ENCODE data around the gene FLNC.

Gene FLNC

DNA sequence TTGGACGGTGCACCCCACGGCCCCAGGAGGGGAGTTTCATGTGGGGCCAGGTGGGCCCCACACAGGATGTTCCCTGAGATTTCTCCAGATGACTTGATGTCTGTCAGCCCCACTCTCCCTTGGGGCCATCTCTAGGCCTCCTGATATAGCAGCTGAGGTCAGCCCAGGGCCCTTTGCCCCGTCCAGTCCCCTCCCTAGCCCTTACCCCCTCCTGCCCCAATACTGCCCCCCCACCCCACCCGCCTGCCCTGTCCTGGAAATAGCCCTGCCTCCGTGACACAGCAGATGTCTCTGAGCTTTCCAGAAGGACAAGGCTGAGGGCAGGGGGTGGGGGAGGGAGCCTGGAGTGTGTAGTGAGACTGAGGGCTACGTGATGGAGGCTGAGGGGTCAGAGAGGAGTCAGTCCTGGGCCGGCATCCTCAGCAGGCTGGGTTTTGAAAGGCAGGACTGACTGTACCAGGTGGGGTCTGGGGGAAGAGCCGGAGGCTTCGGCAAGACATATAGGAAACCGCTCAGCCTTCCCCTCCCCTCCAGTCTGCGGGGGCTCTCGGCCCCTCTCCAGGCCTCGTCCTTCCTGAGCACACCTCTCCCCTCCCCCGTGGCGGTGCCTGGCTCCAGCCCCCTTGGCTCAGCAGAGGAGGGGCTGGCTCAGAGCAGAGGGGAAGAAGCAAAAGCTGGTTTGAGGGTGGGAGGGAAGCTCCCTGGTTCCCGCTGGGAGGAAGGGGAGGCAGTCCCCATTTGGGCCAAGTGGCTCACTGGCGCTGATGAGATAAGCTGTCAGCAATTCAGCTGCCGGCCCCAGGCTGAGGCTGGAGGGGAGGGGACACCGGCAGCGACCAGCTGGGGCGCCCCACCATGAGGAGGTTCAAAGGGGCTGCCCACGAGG is 2.0 kb downstream of the FLNC start:
- DNase-seq (ENCODE audit: low read depth in 2 of 2, low spot score in 1 of 2) = no peak

DNA sequence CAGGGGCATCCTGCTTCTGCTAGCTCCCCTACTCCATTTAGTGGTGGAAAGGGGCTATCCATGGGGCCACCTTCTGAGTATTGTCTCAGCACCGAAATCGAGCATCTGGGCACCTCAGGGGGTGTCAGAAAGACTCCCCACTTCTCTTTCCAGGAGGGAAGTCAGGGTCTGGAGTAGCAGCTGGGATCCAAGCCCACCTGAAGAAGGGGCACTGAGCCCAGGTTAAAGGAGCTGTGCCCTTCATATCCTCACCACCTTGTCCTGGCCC is 2.6 kb downstream of the FLNC start:
- DNase-seq (ENCODE audit: low read depth in 2 of 2, low spot score in 1 of 2) = no peak

DNA sequence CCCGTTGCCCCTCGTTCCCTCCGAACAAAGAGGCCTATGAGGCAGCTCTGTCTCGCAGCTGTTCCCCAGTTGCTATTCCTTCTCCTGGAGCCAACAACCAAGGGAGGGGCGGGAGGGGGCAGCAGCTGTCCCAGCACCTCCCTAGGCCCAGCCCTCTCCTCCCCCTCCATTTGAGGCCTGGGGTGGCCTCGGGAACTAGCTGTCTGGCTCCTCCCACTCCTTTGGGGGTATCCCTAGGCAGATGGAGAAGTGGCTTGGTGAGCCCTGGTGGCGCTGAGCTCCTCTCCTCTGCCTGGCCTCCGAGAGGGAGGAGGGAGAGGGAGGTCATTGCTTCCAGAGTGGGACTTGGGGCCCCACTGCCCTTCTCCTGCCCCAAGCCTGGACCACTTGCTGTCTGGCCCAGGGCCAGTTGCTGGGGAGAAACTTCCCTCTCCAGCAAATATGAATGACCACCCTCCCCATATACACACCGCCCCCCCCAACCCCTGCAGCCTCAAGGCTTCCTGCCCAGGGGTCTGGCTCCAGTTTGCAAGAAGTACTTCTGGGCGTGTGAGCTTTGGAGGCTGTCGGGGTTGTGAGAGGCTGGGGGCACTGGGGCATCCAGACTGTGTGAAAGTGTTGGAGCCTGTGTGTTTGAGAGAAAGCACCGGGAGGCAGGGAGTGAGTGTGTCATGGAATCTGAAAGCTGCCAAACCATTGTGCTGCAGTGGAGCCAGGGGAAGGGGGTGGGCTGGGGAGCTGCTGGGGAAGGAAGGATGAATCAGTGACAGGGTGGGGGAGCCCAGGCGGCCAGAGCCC is 3.1 kb downstream of the FLNC start:
- no peak for DNase-seq (ENCODE audit: low read depth in 2 of 2, low spot score in 1 of 2)

- DNase-seq (ENCODE audit: low read depth in 2 of 2, low spot score in 1 of 2) = no peak
Measured at GRCh38 chr7:128833946-128834325, 3.7 kb downstream of the FLNC start.

GRCh38 chr7:128835231-128835751 is 5.1 kb downstream of the FLNC start:
- no peak for DNase-seq (ENCODE audit: low read depth in 2 of 2, low spot score in 1 of 2)

DNA sequence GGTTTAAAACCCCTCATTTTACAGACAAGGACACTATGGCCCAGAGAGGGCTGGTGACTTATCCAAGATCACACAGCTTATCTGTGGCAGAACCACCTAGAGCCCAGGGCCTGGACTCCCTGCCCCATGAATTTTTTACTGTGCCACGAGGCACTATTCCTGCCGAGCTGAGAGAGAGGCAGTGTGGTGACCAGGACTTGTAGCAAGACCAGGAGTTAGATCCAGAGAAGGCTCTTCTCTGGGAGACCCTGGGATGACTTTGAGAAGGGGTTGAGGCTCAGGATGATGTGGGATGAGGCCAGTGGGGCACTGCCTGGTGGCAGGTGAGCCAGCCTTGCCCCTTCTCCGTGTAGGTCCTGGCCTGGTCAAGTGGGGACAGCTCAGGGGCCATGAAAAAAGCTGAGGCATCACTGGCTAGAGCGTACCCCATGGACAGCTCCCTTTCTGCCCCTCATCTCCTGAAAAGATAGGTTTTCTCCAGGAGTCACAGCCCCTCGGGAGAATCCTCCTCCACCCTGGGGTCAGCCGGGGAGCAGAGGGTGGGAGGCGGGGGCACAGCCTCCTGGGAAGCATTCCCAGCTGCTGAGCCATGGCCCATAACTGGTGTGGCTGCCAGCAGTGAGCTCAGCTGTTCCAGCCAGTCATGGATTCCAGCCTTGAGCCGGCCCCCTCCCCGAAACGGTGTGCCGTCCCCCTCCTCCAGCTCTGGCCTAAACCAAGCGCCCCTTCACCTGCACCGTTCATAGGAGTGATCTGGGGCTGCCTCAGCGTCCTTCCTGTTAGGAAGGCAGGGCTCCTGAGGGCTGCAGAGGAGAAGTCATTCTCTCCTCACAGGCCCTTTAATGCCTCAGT is 5.8 kb downstream of the FLNC start:
- no peak for DNase-seq (ENCODE audit: low read depth in 2 of 2, low spot score in 1 of 2)

- no peak for DNase-seq (ENCODE audit: low read depth in 2 of 2, low spot score in 1 of 2)
Measured at GRCh38 chr7:128836729-128837348, 6.6 kb downstream of the FLNC start.

- DNase-seq (ENCODE audit: low read depth in 2 of 2, low spot score in 1 of 2) = no peak
Measured at GRCh38 chr7:128837521-128837921, 7.3 kb downstream of the FLNC start.

DNA sequence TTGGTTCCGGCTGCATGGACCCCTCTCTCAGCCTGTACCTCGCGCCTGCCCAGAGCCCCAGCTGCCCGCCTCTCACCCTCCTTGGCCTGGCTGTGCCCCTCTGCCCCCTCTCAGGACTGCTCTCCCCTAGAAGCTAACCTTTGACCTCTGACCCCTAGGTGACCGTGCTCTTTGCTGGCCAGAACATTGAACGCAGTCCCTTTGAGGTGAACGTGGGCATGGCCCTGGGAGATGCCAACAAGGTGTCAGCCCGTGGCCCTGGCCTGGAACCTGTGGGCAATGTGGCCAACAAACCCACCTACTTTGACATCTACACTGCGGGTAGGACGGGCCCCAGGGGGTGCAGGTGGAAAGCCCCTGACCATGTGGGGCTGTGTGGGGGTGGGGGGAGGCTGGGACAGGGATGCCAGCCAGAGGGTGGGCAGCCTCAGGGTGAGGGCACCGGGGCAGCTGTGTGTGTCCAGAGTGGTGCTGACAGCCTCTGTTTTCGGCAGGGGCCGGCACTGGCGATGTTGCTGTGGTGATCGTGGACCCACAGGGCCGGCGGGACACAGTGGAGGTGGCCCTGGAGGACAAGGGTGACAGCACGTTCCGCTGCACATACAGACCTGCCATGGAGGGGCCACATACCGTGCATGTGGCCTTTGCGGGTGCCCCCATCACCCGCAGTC is 8.0 kb downstream of the FLNC start:
- no peak for DNase-seq (ENCODE audit: low read depth in 2 of 2, low spot score in 1 of 2)

DNA sequence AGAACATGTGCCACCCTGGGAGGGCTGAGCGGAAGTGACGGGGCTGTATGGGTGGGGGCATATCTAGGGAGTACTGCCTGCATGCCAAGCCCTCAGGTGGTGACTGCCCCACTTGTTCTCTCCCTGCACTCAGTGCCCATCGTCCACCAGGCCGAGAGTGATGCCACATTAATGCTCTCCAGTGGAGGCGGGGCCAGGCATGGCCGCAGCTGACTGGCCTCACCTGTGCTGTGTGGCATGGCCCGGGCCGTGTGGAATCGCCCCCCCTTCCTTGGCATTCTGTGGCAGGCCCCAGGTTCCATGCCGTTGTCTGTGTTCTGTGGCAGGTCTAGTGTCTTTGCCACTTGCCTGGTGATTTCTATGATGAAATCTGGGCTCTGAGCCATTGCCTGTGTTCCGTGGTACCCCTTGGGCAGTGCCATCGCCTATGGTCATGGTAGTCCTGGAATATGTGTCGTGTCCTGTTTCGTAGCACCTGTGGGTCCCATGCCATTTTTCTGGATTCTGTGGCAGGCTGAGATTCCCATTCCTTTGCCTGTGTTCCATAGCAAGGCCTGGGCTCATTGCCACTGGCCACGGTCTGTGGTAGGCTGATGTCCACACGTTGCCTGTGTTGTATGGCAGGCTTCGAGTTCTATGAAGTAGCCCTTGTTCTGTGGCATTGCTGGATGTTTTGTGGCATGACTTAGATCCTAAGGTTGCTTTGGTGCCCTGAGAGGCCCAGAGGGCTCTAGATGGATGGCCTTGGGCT is 8.9 kb downstream of the FLNC start:
- no peak for DNase-seq (ENCODE audit: low read depth in 2 of 2, low spot score in 1 of 2)

DNA sequence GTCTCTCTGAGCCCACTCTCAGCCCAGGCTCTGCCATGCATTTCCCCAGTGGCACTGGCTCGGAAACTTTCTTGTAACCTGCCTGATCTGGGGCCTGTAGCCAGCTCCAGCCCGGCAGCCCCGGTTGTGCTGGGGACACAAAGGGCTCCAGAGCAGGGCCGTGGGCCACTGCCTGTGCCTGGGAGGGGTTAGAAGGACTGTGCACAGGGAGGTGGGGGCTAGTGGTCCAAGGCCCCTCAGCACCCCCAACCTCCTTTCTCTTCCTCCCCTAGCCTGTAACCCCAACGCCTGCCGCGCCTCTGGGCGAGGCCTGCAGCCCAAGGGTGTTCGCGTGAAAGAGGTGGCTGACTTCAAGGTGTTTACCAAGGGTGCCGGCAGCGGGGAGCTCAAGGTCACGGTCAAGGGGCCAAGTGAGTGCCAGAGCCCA is 9.6 kb downstream of the FLNC start:
- no peak for DNase-seq (ENCODE audit: low read depth in 2 of 2, low spot score in 1 of 2)

DNA sequence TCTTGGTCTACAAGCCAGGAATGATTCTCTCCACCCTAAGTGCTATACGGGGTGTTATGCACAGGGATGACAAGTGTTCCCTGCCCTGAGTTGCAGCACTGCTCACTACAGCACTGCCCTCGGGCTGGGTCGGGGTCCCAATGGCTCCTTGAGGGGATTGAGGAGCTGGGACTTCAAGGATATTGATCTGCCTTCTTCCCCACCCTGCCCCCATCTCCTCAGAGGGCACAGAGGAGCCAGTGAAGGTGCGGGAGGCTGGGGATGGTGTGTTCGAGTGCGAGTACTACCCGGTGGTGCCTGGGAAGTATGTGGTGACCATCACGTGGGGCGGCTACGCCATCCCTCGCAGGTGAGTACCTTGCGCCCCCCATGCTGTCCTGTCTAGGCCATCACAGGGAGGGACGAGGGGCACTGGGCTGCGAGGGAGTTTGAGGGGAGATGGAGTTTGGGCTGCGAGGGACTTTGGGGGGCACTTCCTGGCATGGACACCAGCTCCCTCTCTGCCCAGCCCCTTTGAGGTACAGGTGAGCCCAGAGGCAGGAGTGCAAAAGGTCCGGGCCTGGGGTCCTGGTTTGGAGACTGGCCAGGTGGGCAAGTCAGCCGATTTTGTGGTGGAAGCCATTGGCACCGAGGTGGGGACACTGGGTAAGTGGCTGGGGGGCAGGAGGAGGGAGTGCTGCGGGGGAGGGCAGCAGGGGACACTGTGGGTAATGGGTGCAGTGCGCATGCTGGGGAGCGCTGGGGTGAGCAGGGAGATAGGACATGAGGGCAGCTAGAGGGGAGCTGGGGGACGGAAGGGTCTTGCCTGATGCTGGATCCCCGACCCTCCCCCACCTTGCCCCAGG is 10.3 kb downstream of the FLNC start:
- DNase-seq (ENCODE audit: low read depth in 2 of 2, low spot score in 1 of 2) = no peak

GRCh38 chr7:128841171-128841690 is 11.0 kb downstream of the FLNC start:
- no peak for DNase-seq (ENCODE audit: low read depth in 2 of 2, low spot score in 1 of 2)

DNA sequence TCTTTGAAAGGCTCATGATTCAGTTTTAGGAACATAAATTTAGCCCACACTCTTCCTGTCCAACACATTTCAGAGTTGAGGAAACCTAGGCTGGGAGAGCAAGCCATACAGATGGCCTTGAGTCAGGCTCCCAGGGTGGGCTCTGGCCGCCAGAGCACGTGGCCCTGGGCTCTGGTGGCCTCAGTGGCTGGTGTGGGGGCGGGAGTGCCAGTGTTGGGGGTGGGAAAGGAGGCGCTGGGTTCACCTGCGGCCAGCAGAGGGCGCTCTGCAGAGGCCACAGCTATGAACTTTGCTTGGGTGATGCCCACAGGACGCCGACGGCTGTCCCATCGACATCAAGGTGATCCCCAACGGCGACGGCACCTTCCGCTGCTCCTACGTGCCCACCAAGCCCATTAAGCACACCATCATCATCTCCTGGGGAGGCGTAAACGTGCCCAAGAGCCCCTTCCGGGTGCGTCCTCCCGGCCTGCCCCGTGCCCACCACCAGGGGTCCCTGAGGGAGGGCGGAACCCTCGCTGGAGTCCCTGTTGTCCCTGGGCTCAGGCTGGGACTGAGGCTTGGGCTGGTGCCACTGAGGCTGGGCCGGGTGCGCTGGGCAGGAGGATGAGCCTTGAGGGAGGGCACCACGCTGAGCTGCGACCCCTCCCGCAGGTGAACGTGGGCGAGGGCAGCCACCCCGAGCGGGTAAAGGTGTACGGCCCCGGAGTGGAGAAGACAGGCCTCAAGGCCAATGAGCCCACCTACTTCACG is 11.9 kb downstream of the FLNC start:
- DNase-seq (ENCODE audit: low read depth in 2 of 2, low spot score in 1 of 2) = peak in 1 of 2 donors; percentile 10

DNA sequence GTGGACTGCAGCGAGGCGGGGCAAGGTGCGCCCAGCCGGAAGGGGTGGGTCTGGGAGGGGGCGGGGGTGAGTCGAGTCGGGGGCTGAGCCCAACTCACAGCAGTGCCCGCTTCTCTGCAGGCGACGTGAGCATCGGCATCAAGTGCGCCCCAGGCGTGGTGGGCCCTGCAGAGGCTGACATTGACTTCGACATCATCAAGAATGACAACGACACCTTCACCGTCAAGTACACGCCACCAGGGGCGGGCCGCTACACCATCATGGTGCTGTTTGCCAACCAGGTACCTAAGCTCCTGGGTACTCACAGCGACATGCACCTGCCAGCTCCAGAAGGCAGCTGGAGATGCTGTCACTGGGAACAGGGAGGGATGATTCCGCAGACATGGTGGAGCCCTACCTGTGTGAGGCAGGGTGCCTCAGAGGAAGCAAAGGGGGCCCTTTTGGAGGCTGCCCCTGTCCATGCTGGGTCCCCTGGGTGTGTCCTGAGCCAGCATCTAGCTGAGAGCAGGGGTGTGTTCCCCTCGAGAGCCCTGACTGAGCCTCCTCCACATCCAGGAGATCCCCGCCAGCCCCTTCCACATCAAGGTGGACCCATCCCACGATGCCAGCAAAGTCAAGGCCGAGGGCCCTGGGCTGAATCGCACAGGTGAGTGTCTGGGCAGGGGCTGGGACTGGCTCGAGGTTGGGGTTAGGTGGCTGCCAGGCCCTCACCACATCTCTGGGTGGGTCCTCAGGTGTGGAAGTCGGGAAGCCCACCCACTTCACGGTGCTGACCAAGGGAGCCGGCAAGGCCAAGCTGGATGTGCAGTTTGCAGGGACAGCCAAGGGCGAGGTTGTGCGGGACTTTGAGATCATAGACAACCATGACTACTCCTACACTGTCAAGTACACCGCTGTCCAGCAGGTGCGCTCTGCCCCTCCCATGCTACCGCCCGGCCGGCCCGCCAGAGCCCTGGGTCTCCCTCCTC is 12.8 kb downstream of the FLNC start:
- DNase-seq (ENCODE audit: low read depth in 2 of 2, low spot score in 1 of 2) = no peak

- DNase-seq (ENCODE audit: low read depth in 2 of 2, low spot score in 1 of 2) = no peak
Measured at GRCh38 chr7:128843938-128844621, 13.9 kb downstream of the FLNC start.

Measured in stimulated activated CD8-positive, alpha-beta memory T cell treated with anti-CD3 and anti-CD28 coated beads, Interleukin-4, amount 100 ng/mL, for 4 hours (primary cell).